ENCODE measurements around the gene YAP1.

- TF ChIP-seq CTCF (IDR thresholded peaks at IDR 0.05) (no peak), POLR2A (IDR thresholded peaks at IDR 0.05) (no peak)
These were observed 166.5 kb downstream of the YAP1 start for GRCh38 chr11:102276783-102277182.

Data from body of pancreas (tissue), 4 donors.